ENCODE measurements around the gene PLGRKT.
A peak's percentile ranks its signal among the peaks of the same experiment; 100 is the strongest.
"Not testable (repeated sequence)": the region's sequence is repeated elsewhere in the genome, so short reads cannot be mapped to it uniquely, and the experiment has no call there.

Gene PLGRKT, protein sequence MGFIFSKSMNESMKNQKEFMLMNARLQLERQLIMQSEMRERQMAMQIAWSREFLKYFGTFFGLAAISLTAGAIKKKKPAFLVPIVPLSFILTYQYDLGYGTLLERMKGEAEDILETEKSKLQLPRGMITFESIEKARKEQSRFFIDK

GRCh38 chr9:5437254-5438216, at the start of gene PLGRKT:
Gene PLGRKT, minus strand, starts transcription at chr9:5437925. Its CDS starts 5,948 bp downstream, at chr9:5431977.
- peak; percentile 91 for DNase-seq (ENCODE audit: low read depth)

DNA sequence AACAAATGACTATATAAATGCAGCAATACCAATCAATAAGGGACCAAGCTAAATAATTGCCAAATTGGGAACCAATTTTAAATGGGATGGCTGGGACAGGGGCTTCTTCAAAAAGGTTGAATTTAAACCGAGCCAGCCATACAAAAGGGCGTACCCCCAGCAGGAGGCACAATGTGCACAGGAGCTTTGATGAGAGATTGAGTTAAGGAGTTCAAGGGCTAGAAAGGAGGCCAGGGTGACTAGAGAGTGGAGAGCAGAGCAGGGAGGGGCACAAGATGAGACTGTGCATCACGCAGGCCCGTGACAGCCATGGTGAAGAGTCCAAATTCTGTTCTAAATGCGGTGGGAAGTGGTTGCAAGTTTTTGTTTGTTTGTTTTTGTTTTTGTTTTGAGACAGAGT, 49.3 kb upstream of the PLGRKT start:
- no peak for DNase-seq (ENCODE audit: low read depth)

- no peak for DNase-seq (ENCODE audit: low read depth)
Observed at GRCh38 chr9:5485378-5486085, 47.8 kb upstream of the PLGRKT start.

- no peak for DNase-seq (ENCODE audit: low read depth)
Observed at GRCh38 chr9:5483306-5483705, 45.6 kb upstream of the PLGRKT start.

GRCh38 chr9:5482194-5482593, 44.5 kb upstream of the PLGRKT start:
- DNase-seq (ENCODE audit: low read depth): no peak

DNA sequence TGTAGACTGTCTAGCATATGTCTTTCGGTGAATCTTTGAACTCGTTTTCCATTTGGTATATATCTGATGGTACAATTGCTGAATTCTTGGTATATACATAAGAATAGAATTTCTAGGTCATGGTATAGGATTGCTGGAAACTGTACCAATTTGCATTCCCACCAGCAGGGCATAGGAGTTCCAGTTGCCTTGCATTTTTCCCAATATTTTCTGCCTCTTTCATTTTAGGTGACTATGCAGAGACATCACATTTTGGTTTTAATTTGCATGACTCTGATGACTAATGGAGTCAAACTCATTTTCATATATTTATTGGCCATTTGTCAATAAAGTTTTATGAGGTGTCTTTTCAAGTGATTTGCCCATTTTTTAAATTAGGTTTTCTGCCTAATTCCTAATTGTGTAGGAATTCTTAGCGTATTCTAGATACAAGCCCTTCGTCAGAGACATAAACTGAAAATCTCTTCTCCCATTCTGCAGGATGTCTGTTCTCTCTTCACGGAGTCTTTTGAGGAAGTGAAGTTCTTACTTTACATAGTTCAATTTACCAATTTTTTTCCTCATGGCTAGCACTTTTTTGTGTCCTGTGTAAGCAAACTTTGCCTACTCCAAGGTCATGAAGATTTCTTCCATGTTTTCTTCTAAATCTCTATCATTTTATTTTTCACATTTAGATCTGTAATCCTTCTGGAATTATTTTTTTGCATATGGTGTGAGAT, 43.8 kb upstream of the PLGRKT start:
- no peak for DNase-seq (ENCODE audit: low read depth)

GRCh38 chr9:5480919-5481318, 43.2 kb upstream of the PLGRKT start:
- no peak for DNase-seq (ENCODE audit: low read depth)

- DNase-seq (ENCODE audit: low read depth): no peak
Observed at GRCh38 chr9:5479994-5480694, 42.4 kb upstream of the PLGRKT start.

GRCh38 chr9:5478206-5478605, 40.5 kb upstream of the PLGRKT start:
- DNase-seq (ENCODE audit: low read depth): no peak

DNA sequence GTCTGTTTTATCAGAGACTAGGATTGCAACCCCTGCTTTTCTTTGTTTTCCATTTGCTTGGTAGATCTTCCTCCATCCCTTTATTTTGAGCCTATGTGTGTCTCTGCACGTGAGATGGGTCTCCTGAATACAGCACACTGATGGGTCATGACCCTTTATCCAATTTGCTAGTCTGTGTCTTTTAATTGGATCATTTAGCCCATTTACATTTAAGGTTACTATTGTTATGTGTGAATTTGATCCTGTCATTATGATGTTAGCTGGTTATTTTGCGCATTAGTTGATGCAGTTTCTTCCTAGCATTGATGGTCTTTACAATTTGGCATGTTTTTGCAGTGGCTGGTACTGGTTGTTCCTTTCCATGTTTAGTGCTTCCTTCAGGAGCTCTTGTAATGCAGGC, 37.9 kb upstream of the PLGRKT start:
- not testable (repeated sequence) for DNase-seq (ENCODE audit: low read depth)

DNA sequence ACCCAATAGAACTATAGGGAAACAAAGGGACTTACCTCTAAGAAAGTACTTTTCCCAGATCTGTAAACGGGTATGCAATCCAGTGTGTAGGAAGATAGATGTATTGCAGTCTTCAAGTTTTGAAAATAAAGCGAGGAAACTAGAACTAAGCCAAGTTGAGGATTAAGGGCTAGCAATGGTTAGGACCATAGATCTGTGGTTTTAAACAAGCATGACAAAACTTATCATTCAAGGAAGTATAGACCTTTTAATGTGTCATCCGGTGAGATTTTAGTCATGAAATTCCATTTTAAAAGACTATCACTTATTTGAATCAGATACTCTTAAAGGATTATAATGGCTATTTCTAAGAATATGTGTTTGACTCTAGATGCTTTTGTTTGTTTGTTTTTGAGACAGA, 33.1 kb upstream of the PLGRKT start:
- no peak for DNase-seq (ENCODE audit: low read depth)

DNA sequence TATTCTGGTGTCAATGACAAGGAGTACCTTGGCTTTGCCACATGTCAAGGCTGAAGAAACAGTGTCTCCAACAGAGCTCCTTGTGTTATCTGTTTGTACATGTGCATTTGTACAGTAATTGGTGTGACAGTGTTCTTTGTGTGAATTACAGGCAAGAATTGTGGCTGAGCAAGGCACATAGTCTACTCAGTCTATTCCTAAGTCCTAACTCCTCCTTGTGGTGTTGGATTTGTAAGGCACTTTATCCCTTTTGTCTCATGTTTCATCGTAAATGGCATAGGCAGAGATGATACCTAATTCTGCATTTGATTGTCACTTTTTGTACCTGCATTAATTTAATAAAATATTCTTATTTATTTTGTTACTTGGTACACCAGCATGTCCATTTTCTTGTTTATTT, 32.4 kb upstream of the PLGRKT start:
- no peak for DNase-seq (ENCODE audit: low read depth)

- no peak for DNase-seq (ENCODE audit: low read depth)
Observed at GRCh38 chr9:5468850-5469249, 31.1 kb upstream of the PLGRKT start.

GRCh38 chr9:5466766-5467165, 29.0 kb upstream of the PLGRKT start:
- DNase-seq (ENCODE audit: low read depth): no peak

- DNase-seq (ENCODE audit: low read depth): no peak
Observed at GRCh38 chr9:5466005-5466404, 28.3 kb upstream of the PLGRKT start.

DNA sequence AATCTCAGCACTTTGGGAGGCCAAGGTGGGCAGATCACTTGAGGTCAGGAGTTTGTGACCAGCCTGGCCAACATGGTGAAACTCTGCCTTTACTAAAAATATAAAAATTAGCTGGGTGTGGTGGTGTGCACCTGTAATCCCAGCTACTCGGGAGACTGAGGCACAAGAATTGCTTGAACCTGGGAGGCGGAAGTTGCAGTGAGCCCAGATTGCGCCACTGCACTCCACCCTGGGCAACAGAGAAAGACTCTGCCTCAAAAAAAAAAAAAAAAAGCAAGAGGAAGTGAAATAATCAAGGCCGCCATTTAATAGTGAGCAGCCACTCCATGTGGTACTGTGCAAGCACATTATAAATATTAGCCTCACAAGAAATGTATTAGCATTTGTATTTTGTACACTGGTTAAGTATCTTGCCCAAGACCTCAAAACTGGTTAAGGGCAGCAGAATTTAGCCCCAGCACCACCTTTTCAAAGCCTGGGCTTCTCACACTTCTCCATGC, 27.2 kb upstream of the PLGRKT start:
- not testable (repeated sequence) for DNase-seq (ENCODE audit: low read depth)

GRCh38 chr9:5460157-5460556, 22.4 kb upstream of the PLGRKT start:
- no peak for DNase-seq (ENCODE audit: low read depth)

DNA sequence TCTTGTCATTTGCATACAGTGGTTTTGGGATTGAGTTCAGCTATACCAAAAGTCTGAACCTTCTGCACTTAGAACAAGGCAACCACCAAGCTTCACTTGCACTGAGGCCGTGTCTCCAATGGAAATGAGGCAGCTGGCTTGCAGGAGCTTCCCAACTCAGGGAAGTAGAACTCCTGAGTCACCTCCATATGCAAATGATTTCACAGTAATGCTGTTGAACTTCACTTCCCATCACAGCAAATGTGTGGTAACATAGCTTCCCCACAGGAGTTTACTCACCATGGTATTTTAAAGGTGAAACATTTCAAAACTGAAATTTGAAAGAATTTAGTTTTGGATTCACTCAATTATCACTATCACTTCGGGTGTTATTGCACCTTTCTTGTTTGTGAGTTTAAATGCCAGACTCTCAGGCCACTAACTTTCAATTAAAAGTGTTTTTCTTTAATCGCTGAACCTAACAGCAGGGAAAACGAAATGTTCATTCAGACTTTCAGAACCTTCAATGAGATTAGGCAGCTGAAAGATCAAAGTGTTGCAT, 21.6 kb upstream of the PLGRKT start:
- peak; percentile 36 for DNase-seq (ENCODE audit: low read depth)

DNA sequence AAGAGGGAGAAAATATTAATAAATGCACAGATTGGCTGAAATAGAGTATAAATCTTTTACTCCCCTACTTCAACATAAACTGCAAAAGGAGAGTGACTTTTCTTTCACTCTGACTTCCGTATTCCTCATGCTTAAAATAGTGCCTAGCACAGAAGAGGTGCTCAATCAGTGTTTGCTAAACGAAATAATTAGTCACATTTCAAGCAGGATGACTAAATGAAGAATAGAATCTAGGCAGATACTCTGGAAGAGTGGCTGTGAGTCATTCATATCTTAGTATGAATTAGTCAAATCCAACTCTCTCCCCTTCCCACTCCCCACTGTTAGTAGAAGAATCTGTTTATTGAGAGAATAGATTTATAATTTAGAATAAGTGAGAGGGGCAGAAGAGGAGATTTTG, 17.5 kb upstream of the PLGRKT start:
- DNase-seq (ENCODE audit: low read depth): peak; percentile 80

- no peak for DNase-seq (ENCODE audit: low read depth)
Observed at GRCh38 chr9:5453673-5454072, 15.9 kb upstream of the PLGRKT start.

GRCh38 chr9:5453004-5453403, 15.3 kb upstream of the PLGRKT start:
- no peak for DNase-seq (ENCODE audit: low read depth)
